NCI-H446 treated with DMSO at 0.1 percent for 48 hours (cell line): Measurements from ENCODE around the gene AKAP6.

Experiments used
- DNase-seq: peaks from one replicate; lab custom pipeline; 2025; lab: John Stamatoyannopoulos, UW

AKAP6 gene

DNA sequence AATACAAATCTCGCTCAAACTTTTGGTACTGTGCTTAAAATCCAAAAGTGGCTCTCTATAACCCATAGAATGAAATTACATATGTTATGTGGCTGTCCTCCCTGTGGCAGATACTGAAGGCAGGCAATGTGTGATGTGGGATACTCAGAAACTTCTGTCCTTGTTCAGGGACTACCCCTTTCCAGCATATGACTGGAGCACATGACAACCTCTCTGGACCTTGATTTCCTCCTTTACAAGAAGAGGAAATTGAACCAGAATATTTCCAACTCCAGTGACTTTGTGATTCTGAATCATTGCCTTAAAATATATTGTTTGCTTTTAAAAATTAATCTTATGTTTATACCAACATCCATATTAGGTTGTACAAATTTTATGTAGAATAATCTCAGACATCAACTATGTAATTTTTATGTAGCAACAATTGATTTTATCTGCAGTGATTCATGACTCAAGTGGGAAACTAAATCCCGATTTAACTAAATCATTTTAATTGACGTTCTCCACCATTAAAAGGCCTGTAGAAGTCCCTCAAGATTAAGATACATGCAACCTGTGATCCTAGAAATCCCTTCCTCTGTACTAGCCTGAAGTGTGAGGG is 162.4 kb downstream of the AKAP6 start:
- DNase-seq, result no peak

DNA sequence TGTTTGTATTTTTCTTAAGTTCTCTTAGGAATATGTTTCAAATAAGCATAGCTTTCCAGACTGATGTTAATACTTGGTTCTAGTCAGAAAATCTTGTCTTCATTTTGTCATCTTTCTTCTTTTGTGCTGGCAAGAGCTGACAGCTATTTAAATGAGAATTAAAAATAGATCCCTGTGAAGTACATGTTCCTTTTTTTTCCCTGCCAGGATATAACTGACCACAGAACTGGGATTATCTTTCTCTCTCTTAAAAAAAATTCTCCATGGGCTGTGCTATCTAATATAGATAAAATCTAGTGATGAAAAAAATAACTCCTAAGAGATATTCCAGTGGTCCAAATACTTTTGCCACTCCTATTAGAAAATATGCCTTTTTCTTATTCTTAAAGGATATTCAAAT is 163.4 kb downstream of the AKAP6 start:
- no peak for DNase-seq

DNA sequence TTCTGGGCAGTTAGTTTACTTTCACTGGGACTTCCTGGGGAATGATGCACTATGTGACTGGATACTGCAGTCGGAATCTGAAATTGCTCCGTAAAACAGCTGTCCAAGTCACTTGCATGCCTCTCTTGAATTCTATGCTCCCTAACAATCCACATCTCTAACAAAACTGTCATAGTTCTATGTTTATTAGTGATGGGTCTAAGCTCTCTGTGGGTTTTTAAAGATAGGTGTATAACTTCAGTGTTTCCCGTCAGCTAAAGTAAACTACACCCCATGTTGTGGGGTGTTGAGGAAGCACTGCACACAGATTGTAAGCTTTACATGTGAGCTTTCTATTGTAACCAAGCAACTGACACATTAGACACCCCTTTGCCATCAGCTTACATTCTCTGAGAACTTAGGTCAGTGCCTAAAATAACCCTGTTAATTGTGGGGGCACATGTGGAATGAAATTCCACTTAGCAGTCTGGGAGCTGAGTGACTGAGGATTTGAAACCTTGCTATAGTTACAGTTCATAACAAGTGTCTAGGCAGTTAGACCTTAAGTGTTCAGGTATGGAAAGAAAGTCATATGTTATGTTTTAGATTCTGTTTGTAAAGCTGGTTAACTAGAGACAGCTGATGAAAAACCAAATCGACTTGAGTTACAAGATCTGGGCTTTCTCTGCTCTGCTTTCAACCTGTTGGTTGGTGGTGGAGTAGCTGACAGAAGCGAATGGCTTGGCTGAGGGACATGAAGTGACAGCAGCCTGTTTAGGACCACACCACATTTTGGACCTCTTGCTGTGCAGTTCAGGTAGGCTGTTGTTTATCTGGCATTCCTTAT is 165.7 kb downstream of the AKAP6 start:
- DNase-seq, result no peak

DNA sequence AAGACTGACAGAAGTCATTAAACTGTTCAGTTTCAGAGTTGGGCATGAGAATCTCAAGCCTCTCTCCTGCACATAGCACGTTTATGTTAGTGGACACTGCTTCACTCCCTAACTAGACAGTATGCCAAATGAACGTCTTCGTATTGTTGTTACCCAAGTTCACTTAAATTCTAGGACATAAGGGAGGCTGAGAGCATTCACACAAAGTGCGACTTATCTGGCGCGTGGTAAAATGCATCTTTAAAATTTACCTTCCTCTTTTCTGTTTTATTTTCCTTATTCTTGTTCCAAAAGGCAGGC is 166.3 kb downstream of the AKAP6 start:
- DNase-seq, result no peak

DNA sequence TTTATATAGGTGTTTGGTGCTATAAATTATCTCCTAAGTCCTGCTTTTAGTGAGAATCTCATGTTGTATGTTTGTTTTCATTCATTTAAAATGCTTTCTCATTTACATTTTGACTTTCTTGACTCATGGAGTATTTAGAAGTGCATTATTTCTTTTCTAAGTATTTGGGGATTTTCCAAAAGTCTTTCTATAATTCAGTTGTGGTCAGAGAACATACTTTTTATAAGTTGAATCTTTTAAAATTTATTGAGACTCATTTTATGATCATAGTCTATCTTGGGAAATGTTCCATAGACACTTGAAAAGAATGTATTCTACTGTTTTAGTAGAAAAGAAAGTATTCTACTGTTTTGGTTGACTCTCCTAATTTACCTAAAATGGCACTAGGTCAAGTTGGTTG is 168.2 kb downstream of the AKAP6 start:
- no peak for DNase-seq

DNA sequence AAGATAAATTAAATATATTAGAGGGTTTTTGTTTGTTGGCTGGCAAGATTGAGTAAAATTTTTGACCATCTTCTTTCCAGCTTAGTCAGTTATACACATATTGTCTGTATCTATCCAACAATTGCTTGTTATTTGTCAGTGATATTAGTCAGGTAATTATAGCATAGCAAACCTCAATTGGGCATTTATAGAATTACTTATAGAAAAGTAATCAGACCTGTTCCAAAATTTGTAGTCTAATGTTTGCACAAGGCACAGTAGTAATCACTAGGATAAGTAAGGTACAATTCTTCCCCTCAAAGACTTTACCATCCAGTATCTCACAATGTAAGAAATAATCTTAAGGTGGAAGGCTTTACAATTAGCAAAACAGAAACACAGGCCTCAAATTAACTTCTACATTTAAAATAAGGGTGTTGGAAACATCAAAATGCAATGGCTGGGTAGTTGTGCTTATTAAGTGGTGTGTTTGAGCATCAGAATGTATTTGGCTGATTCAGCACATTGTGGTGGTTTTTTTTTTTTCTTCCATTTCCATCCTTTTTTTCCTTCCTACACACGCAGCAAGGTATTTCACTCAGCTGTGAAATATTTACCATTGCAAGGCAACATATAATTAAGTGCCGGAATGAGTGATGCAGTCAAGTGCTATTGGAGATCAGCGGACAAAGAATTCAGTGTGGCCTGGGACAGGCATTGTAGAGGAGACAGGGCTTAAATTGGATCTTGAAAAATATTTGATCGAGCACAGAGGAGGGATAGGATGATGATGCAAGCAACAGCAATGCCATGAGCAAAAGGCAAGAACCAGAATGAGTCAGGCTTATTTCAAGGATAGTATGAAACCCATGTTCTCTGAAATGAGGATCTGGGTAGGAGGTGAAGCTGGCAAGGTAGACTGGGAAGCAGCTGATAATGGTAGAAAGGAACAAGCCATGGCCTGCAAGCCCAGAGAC is 178.2 kb downstream of the AKAP6 start:
- no peak for DNase-seq

DNA sequence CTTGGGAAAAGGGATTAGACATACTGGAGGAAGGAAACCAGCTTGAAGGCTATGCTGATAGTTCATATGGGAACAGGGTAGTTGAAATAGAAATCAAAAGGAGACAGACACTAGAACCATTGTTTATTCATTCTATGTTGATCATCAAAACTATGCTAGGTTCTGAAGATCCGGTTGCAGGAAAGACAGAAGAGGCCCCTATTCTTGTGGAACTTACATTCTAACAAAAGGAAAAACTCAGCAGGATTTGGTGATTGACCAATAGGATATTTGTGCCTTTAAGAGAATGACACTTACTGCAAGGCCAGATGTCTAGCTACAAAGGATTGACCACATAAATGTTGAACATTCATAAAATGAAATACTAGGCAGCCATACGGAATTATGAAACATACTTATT is 179.2 kb downstream of the AKAP6 start:
- DNase-seq, result no peak

DNA sequence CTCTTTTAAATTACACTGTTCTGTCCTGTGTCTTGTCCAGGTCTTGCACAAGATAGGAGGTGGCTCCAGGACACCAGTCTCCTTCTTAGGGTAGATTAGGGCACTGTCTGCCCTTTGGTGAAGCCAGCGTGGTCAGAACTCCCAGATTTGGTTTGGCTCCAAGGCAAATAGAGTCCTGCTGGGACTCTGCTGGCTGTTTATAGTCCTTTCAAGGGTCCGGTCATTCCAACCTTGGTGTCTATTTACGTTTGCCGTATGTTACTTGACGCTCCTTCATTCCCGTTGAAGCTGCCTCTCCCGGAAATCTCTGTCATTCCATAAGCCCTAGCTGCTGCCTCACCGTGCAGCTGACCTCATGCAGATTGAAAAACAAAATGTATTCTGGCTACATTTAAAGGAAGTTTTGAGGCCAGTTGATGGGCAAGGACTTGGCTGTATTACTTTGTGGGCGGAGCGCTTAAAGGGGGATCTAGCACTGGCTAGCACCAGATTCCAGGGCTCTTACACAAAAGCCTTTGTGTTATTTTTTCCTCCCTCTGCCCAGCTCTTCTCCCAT is 180.6 kb downstream of the AKAP6 start:
- no peak for DNase-seq

DNA sequence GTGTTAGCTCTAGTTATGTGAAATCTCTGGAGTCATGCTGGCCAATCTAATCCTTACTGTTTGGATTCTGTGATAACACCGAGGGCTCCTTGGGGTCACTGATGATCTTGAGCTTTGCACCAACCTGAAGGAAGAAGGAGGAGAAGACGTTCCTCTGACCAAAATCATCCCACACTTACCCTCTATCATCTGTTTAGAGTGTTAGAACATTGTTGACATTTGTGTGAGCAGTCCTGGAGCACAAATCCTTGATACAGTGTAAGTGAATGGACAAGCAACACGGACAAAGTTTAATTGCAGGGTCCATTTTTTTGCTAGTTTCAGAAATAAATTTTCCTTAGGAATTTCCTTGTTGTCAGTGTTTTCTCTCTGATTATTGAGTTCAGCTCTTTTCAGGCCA is 181.7 kb downstream of the AKAP6 start:
- DNase-seq, result no peak

DNA sequence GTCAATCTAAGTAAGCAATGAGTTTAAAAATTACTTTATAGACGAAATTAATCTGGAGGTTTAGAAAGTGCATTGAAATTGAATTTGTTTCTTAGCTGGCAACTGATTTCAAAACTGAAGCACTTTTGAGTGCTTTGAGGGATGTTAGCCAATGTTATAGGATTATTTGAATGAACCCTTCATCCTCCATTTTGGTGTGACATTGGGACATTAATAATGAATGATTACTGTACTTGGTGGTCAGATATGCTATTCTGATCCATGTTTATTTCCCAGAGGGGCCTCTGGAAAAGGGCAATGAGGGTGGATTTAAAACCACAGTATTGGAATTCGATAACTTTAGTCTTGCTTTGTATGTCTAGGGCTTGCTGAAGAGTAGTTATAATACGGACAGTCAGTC is 183.2 kb downstream of the AKAP6 start:
- no peak for DNase-seq

DNA sequence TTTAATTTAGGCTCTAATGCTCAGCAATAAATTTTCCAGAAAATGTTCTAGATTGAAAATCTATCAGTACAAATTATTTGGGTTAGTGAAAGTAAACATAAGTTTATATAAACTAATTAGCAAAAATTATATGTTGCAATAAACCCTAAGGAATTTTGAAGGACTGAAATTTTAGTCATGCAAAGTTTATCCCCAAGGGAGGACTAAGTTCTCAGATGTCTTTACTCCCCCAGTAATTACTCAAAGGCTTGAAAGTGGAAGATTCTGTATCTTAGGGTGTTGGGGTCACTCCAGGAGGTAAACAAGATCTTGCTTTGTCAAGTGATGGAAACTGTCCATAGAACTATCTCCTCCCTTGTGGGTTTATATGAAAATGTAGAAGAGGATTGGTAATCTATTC is 183.7 kb downstream of the AKAP6 start:
- no peak for DNase-seq

DNA sequence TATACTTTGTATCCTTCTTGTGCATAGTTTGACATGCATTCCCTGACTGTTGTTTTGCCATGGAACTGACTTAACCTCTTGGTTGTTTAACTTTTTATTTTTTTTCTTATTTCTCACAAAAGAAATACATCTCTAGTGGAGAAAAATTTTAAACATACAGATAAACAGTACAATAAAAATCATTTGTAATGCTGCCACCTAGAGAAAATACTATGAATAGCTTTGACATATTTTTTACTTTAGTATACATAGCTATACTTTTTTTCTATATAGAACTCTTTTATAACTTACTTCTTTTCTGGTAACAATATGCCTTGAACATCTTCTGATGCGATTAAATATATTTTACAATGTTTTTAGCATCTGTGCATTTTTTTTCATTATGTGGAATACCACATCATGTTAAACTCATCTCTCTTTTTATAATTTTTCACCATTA is 184.5 kb downstream of the AKAP6 start:
- DNase-seq, result no peak

DNA sequence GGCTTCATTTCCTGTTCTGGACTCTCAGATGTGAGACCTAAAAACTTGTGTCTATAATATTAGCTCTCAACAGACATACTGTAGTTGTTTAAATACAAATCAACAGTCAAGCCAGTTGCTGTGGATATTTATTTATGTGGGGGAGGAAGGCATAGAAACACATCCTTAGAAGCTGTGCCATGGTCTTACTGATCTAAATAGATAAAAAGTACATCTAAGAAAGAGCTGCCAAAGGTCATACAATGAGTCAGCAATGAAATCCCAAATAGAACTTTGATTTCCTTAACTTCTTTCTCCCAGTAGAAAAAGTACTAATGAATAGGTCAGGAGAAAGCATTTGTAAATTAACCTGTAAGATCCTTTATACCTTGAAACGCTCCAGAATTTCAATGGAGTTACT is 185.1 kb downstream of the AKAP6 start:
- DNase-seq, result no peak

DNA sequence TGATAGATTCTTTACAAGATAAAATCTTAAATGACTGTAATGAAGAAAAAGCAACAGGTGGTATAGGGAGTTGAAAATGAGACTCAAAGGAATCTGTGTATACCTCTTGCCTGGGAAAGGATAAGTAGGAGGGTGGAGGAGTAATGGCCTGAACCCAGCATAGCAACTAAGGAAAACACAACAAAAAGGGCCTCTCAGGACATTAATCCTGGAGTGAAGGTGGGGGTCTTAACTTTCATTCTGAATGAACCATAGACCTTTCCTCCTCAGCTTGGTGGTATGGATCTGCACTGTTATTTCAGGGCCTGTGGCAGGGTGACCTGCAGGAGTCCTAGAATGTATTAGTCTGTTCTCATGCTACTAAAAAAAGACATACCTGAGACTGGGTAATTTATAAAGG is 185.6 kb downstream of the AKAP6 start:
- no peak for DNase-seq

DNA sequence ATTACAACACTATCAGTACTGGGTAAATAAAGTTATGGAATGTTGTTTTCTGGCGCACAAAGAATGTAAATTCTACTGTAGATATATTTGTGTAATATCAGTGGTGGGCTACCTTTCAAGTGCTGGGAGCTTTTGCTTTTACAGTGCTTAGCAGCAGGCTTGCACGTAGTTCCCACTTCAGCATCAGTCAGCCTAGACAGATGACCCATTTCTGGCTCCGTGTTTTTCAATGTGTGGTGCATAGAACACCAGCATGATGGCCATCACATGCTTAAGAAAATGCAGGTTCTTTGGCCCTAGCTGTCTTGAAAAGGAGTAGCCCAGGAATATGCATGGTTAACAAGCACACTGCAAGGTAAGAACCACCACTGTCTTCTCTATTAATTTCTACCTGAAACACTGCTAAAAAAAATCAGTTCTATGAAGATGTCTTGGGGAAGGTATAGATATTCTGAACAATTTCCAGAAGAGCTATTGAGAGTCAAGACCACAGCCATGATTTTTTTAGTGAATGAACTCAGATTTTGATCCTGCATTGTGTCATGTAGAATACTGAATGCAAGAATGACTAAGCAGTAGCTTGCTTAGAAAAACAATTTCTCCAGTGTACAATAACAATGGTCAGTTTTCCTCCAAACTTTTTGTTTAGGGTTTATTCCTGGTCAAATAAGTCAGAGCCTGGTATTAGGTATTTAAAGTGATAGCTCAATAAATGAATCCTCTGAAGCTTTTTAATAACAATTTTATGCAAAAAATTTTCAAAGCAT is 195.7 kb downstream of the AKAP6 start:
- no peak for DNase-seq

DNA sequence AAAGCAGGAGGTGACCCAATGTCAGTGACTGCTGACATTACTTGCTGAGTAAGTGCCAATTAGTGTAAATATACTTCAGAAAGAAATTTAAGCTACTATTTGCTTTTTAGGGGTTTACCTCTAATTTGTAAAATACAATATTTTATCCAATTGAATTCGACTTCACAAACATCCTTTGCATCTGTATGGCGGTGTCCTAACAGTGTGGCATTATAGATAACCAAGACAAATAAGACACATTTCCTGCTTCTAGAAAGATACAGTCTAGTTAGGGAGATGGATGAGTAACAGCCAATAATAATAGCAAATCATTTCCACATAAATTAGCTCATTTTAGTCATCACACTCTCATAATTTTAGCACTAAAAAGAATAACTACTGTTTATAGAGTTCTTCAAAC is 196.5 kb downstream of the AKAP6 start:
- no peak for DNase-seq

DNA sequence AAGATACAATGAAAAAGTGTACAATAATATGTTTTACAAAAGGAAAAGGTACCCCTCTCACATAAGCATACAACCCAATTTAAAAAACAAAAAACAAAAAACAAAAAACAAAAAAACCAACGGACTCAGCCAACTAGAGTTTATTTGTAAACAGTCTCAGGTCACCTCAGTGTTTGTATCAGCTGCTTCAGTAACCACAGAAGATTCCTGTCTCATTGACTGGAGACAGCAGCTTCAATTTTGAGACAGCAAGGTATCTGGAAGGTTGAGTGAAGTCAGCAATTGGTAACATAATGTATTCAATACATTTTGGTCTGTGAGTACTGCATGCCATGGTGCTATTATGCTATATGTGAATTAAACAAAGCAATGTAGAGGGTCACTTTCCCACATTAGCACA is 201.7 kb downstream of the AKAP6 start:
- DNase-seq, result no peak

DNA sequence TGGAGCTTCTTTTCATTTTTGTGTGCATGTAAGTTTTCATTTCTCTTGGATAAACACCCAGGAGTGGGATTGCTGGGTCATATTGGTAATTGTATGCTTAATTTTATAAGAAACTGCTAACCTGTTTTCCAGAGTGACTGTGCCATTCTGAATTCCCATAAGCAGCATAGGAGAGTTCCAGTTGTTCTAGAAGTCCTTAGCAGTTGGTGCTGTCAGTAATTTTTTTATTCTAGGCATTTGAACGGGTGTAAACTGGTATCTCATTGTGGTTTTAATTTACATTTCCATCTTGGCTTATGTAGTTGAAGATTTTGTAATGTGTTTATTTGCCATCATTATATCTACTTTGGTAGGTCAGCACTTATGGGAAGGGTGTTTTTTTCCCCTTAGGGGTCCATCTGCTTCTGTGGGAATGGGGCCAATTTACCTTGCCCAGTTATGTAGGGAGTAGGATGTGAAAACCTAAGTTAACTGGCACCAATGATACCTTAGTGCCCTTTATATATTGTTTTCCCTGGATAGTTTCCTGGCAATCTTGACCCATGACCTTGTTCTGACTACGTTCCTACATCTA is 202.9 kb downstream of the AKAP6 start:
- DNase-seq, result no peak

DNA sequence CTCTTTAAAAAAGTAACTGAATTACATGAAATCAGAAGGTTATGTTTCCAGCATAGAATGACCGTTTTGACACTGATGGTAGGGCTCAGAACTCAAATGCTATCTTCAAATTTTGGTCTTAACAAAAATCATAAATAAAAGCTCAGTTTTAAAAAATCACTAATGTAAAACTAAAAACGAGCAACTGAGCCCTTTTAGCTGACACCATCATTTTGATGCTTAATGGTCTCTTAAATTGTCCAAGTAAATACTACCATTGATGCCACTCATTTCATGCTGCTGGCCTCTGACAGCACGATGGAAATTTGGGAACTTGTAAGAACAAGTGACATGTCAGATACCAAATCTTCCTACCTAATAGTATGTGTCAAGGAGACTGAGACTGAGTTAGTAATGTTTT is 205.0 kb downstream of the AKAP6 start:
- no peak for DNase-seq

DNA sequence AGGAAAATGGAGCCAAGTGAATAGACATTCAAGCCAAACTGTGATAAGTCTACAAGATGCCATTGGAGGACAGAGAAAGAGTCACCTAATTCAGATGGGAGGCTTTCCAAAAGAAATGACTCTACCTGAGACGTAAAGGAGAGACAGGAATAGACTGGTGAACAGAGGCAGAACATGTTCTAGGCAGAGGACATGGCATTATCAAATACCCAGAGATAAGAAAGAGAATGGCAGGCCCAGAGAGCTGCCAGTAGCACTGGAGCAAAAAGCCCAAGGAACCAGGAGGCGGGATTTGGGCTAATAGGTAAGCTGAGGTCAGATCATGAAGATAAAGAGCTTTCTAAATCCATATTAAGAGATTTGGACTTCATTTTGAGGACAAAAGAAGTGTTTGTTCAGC is 207.1 kb downstream of the AKAP6 start:
- no peak for DNase-seq

DNA sequence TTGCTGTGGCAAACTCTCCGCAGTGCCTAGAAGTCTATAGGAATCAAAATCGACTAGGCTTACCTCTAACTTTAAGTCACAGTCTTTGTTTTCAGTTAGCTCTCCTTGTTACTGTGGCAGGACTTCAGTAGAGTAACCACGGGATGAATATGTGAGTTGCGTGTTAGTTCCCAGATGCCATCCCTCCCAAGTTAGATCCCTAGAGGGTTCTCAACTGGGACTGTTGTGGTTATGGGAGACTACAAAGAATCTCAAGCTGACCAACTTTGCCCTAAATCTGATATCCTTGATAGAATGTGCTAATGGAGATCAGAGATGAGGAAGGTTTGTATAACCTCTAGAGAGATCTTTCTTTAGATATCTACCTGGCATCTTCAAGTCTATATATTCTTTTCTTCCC is 208.1 kb downstream of the AKAP6 start:
- DNase-seq, result no peak

DNA sequence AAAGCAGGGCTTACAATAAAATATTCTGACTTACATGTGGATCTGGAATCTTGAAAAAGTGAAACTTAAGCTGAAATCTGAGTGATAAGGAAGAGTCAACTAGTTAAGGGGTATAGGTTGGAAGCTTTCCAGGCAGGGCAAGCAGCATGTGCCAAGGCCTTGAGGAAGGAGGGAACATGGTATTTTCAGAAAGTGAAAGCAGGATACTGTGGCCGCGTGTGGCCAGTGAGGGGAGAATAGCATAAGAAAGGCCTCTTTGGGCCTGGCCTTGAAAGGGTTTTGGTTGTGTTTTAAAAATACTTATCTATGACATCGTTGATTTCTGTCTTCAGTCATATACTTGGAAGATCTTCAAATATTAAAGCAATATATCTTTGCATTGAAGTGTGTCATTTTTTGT is 213.4 kb downstream of the AKAP6 start:
- no peak for DNase-seq
